HG02759 (cell line): ENCODE results near the gene SELENOI.
A peak's percentile ranks its signal among the peaks of the same experiment; 100 is the strongest.
"Not testable (repeated sequence)": the region's sequence is repeated elsewhere in the genome, so short reads cannot be mapped to it uniquely, and the experiment has no call there.

Experiments
- ATAC-seq: cut with Tn5 transposase; IDR thresholded peaks from one replicate; pipeline ENCODE4 v1.9.1; 2021; ENCODE audit warnings: mild to moderate bottlenecking, moderate library complexity; ENCODE audit not compliant: unreplicated experiment

SELENOI gene

GRCh38 chr2:26326514-26326913, 19.4 kb upstream of the SELENOI start:
- ATAC-seq: no peak

- ATAC-seq: no peak
These were observed 18.4 kb upstream of the SELENOI start for GRCh38 chr2:26327291-26328272.

- not testable (repeated sequence) for ATAC-seq
These were observed 16.9 kb upstream of the SELENOI start for GRCh38 chr2:26329083-26329482.

GRCh38 chr2:26330114-26330549, 15.8 kb upstream of the SELENOI start:
- peak; percentile 79 for ATAC-seq

- no peak for ATAC-seq
These were observed 15.3 kb upstream of the SELENOI start for GRCh38 chr2:26330604-26331003.

DNA sequence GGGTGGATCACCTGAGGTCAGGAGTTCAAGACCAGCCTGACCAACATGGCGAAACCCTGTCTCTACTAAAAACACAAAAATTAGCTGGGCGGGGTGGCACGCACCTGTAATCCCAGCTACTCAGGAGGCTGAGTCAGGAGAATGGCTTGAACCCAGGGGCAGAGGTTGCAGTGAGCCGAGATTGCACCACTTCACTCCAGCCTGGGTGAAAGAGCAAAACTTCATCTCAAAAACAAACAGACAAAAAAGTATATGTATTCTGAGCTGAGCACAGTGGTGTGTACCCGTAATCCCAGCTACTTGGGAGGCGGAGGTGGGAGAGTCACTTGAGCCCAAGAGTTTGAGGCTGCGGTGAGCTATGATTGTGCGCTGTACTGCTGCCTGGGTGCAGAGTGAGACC, 14.6 kb upstream of the SELENOI start:
- not testable (repeated sequence) for ATAC-seq

DNA sequence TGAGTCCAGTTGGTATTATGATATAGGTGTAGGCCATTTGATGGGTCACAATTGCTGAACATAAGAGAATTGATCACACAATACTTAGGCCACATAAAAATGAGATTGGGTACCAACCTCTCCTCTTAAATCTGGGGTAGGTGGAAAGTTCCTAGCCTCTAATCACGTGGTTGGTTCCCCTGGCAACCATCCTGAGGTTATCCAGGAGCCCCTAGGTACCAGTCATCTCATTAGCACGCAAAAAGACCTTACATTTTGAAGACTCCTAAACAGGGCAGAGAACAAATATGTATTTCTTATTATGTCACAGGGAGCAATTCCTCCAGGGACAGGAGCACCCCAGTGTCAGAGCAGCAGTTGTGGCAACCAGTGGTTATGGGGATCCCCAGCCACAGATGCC, 12.7 kb upstream of the SELENOI start:
- ATAC-seq: no peak

GRCh38 chr2:26335231-26335630, 10.7 kb upstream of the SELENOI start:
- ATAC-seq: no peak

DNA sequence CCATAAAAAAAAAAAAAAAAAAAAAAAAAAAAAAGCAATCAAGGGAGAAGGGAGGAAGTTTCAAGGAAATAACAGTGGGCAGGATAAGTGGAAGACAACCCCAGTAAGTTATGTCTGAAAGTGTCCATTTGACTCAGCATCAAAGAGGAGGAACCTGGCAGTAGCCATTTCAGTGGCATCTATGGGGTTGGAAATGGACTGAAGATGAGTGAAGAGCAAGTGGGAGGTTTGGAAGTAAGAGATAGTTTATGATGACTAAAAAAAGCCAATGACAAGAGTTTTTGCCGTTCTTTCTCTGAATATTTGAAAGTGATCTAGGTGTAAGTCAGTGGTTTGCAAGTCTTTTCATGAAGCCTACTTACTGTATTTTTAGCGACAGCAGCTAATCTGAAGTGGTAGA, 9.2 kb upstream of the SELENOI start:
- no peak for ATAC-seq

- ATAC-seq: no peak
These were observed 8.6 kb upstream of the SELENOI start for GRCh38 chr2:26337298-26337697.

DNA sequence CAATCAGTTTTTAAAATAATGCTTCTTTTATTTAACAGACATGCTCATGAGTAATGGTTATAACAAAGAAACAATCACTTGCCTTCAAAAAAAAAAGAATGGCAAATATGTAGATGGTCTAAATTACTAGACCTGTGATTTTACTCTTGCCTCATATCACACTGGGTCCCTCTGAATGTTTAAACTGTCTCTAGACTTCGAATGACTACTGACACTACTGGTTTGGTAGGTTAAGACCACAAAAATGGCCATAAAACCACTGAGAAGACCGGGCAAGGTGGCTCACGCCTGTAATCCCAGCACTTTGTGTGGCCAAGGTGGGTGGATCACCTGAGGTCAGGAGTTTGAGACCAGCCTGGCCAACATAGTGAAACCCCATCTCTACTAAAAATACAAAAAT, 5.1 kb upstream of the SELENOI start:
- no peak for ATAC-seq

GRCh38 chr2:26344581-26345282, 1.2 kb upstream of the SELENOI start:
- ATAC-seq: no peak

GRCh38 chr2:26345283-26345544, 729 bp upstream of the SELENOI start:
- ATAC-seq: no peak

DNA sequence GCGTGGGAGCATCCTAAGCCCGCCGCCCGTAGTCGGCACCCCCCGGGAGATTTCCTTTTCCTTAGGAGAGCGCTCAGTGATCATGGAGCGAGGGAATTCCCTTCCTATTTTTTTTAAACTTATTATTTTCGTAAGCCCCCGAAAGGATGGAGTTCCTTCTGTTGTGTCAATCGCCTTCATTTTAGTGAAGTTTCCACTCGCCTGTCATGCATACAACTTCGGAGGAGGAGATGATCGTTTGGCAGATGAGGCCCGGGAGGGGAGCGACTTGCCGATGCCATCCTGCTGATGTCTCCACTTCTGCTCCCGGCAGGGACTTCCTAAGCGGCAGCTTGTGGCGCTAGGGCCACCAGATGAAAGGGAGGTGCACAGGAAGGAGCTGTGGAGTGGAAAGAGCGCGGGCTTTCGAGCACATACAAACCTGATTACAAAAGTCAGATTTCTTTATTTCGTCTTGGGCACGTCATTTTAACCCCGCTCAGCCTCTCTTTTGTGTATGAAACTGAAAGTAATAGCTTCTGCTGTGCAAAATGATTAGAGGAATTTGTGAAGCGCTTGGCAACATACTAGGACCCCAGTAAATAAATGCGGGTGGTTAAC, 611 bp downstream of the SELENOI start, which contains the start of gene ADGRF3:
ADGRF3 (minus strand) TSS at position 336 of the 600 bp plus-strand sequence. CDS start 555 bp downstream, outside the sequence.
- peak; percentile 25 for ATAC-seq

GRCh38 chr2:26347286-26347865, 1.4 kb downstream of the SELENOI start:
- no peak for ATAC-seq

DNA sequence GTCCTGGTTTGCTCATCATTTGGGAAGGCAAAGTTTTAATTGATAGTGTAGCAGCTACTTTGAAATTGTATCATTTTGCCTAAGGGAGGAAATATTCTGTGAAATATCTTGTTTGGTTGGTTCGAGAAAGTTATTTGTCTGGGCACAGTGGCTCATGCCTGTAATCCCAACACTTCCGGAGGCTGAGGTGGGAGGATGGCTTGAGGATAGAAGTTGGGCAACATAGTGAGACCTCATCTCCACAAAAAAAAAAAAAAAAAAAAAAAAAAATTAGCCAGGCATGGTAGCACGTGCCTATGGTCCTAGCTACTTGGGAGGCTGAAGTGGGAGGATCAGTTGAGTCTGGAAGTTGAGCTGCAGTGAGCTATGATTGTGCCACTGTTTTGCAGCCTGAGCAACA, 3.7 kb downstream of the SELENOI start:
- no peak for ATAC-seq

DNA sequence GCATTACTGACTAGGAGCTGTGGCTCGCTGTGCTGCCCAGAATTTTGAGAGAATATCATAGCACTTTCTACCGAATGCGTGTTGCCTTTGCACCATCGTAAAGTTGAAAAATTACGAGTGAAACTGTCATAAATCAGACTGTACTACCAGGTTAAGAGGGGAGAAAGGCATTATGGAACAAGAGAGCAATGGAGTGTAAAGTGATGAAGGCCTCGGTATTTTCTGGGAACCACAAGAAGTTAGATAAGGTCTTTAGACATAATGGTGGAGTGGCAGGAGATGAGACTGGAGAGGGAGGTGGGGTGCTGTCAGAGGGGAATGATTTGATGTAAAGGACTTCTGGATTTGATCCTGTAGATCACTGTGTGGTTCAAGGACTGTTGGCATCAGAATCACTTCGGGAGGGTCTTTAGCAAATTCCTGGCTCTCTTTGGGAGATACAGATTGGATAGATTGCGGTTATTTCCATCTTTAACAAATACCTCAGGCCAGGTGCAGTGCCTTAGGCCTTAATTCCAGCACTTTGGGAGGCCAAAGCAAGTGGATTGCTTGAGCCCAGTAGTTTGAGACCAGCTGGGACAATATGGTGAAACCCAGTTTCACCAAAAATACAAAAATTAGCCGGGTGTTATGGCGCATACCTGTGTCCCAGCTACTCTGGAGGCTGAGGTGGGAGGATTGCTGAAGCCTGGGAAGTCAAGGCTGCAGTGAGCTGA, 5.6 kb downstream of the SELENOI start:
- ATAC-seq: no peak

DNA sequence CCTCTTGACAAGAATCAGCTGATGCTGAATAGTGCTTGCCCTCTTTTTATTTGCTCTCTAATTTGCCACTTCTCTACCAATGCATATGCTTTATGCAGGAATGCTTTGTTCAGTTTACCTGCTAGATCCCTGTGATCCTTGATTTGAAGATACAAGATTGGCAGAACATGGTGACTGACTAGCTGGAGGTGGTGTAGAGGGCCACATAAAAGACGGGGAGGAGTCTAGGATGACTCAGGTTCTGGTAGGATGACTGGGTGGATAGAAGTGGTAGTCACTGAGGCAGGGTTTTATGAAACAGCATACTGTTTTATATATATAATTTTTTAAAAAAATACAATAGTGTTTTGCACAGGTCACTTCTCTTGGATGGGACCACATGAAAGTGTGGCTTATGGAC, 6.9 kb downstream of the SELENOI start:
- no peak for ATAC-seq

- not testable (repeated sequence) for ATAC-seq
These were observed 8.5 kb downstream of the SELENOI start for GRCh38 chr2:26354469-26354868.
